HG03139 (cell line): Measurements from ENCODE around the gene CMAS.
"Not testable (repeated sequence)": the region's sequence is repeated elsewhere in the genome, so short reads cannot be mapped to it uniquely, and the experiment has no call there.

Experiments
- ATAC-seq: cut with Tn5 transposase; IDR thresholded peaks from one replicate; pipeline ENCODE4 v1.9.1; 2021; ENCODE audit not compliant: unreplicated experiment

Gene CMAS

GRCh38 chr12:22046968-22047390 lies 961 bp downstream of the CMAS start:
- ATAC-seq: no peak

GRCh38 chr12:22047494-22047893 lies 1.5 kb downstream of the CMAS start:
- ATAC-seq: no peak

DNA sequence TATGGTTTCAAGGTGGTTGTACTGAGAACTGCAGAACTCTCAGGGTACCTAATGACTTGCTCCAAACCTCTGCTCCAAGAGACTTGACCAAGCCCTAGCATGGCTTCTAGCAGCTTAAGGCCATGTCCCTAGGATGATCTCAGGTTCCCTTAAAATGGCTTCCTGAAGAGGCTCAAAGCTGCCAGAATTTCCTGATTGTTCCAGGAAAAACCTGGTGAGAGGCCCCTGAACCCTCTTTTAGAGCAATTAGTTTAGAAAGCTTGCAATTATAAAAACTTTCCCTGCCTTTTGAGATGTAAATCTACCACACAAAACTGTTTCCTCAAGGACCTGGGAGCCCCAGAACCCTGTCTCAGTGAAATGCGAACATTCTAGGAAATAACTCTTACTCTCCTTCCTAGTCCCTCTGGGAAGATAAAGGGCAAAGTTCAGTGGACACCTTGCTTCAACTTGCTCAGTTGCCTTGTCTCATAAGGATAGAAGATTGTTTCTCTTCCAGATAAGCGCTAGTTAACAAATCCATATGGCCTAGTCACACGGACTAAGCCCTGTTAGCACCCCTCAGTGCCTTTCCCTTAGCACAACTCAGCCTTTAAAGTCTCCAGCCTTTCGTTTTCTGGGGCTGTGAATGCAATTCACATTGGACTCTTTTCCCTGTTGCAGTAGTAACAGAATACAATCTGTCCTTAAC lies 2.5 kb downstream of the CMAS start:
- no peak for ATAC-seq

- no peak for ATAC-seq
Measured at GRCh38 chr12:22050078-22050477, 4.1 kb downstream of the CMAS start.

GRCh38 chr12:22051114-22051698 lies 5.2 kb downstream of the CMAS start:
- no peak for ATAC-seq

DNA sequence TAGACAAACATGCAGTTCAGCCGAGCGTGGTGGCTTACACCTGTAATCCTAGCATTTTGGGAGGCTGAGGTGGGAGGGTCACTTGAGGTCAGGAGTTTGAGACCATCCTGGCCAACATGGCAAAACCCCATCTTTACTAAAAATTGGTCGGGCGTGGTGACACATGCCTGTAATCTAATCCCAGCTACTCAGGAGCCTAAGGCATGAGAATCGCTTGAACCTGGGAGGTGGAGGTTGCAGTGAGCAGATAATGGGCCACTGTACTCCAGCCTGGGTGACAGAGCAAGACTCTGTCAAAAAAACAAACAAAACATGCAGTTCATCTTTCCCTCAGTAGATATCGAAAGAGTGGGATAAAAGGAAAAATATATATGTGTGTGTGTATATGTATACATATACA lies 7.0 kb downstream of the CMAS start:
- not testable (repeated sequence) for ATAC-seq

GRCh38 chr12:22054155-22054554 lies 8.1 kb downstream of the CMAS start:
- ATAC-seq: no peak

DNA sequence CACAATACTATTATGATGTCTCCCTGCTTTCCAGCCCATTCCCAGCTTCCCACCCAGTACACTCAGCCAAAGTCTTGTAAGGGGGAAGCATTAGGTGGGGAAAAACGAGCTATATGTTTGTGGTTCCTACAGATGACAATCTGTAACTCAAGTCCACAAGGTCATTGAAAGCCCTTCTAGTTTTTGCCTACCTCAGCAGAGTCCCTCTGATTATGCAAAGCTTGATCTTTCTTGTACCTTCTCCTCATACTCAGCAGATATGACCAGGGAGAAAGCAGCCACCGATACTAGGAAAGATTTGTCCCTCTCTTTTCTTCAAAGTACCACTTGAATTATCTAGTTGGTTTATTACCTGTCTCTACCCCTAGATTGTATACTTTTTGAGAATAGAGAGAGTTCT lies 10.6 kb downstream of the CMAS start:
- ATAC-seq: no peak

- ATAC-seq: no peak
Measured at GRCh38 chr12:22059976-22060647, 14.1 kb downstream of the CMAS start.

GRCh38 chr12:22064968-22065367 lies 18.9 kb downstream of the CMAS start:
- ATAC-seq: no peak

DNA sequence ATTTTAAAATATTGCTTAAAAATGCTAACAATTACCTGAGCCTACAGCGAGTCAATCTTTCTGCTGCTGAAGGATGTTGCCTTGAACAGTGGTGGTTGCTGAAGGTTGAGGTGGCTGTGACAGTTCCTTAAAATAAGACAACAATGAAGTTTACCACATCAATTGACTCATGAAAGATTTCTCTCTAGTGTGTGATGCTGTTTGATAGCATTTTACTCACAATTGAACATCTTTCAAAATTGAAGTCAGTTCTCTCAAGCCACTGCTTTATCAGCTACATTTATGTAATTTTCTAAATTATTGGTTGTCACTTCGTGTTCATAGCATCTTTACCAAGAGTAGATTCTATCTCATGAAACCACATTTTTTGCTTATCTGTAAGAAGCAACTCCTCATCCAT lies 20.3 kb downstream of the CMAS start:
- no peak for ATAC-seq

GRCh38 chr12:22069851-22070250 lies 23.8 kb downstream of the CMAS start:
- no peak for ATAC-seq

DNA sequence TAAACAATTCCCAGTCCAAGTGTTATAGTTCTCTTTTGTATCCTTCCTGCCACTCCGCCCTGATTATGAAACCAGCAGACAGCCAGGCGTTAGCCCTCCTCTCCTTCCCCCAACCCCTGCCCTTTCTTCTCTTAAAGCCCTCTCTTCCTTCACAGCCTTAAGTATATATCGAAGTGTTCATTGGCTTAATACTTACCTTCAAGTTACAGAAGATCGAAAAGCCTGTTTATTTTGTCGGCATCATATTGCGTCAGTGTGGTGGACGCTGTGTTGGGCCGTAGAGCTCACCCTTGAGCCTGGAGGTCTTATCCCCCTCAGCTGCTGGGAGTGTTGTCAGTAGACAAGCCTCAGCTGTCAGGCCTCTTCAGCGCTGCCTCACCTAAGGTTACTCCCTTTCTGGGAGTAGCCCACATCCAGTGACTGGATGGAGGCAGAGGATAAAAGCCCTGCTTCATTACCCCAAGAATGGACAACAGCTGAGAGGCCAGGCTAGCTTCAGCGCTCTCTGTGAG lies 36.2 kb downstream of the CMAS start:
- ATAC-seq: no peak

GRCh38 chr12:22083167-22083566 lies 37.1 kb downstream of the CMAS start:
- no peak for ATAC-seq

DNA sequence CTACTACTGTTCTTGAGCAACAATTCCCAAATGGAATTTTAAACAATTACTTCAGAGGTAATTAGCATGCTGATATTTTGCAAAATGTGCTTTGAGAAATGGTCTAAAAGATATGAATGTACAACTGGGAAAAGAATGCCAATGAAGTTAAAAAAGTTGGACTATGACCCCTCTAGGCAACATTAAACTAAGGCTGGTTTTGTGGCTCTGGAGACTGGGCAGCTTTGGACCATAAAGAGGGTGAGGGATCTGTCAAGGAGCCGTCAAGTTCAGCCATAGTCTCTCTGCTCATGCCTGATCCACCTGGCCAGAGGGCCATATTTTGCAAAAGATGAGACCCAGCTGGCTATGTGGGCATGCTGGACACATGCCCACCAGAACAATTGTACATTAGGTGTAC lies 38.8 kb downstream of the CMAS start:
- no peak for ATAC-seq

DNA sequence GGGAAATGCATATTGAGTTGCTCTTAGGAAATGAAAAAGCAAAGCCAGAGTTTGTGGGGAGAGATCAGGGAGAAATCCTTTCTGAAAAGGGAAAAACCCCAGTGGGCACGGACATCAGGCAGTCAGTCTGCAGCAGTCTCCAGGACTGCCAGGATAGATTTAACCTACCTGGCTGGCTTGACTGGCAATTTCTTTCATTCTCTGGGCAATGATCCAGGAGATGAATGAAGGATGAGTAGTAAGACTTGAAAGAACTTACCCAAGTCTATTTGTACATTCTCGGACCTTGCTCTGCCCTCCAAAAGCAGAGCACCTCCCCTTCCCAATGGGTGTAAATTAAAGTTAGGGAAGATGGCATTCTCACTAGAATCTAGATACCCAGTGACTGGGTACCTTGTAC lies 42.9 kb downstream of the CMAS start:
- ATAC-seq: no peak

- no peak for ATAC-seq
Measured at GRCh38 chr12:22089486-22089885, 43.5 kb downstream of the CMAS start.

DNA sequence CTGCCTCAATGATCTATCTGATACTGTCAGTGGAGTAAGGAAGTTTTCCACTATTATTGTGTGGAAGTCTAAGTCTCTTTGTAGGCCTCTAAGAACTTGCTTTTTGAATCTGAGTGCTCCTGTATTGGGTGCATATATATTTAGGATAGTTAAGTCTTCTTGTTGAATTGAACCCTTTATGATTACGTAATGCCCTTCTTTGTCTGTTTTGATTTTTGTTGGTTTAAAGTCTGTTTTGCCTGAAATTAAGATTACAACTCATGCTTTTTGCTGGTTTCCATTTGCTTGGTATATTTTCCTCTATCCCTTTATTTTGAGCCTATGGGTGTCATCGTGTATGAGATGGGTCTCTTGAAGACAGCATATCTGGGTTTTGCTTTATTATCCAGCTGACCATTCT lies 53.0 kb downstream of the CMAS start:
- not testable (repeated sequence) for ATAC-seq

- peak; percentile 54 for ATAC-seq
Measured at GRCh38 chr12:22100958-22101748, 55.1 kb downstream of the CMAS start.

GRCh38 chr12:22101749-22102243 lies 55.8 kb downstream of the CMAS start:
- peak; percentile 24 for ATAC-seq

- ATAC-seq: no peak
Measured at GRCh38 chr12:22103418-22103817, 57.4 kb downstream of the CMAS start.
